Mesendoderm (in vitro differentiated cells): ENCODE data around the gene OR12D3.

Experiments used
- DNase-seq: peaks from one replicate; pipeline ENCODE4 v3.0.0; 2013
- H2AK5ac ChIP-seq: 2 replicates; pipeline ENCODE4 v1.6.1; 2013; ENCODE audit warnings: low read length, inconsistent platforms
- H2BK120ac ChIP-seq: 2 replicates; pipeline ENCODE4 v1.6.1; 2013; ENCODE audit warnings: low read depth, mild to moderate bottlenecking, low read length, moderate library complexity, mixed read lengths
- H2BK15ac ChIP-seq: replicated peaks from 2 replicates; pipeline ENCODE4 v1.6.1; 2013; ENCODE audit warnings: low read depth, mild to moderate bottlenecking, moderate library complexity
- H2BK5ac ChIP-seq: 2 replicates; pipeline ENCODE4 v1.6.1; 2013; ENCODE audit warnings: low read length, inconsistent platforms
- H3K18ac ChIP-seq: 2 replicates; pipeline ENCODE4 v1.6.1; 2013; ENCODE audit warnings: mild to moderate bottlenecking, low read length, mixed read lengths
- H3K23ac ChIP-seq: one replicate; pipeline ENCODE4 v1.6.1; 2013; ENCODE audit warnings: low read length
- H3K27ac ChIP-seq: 2 replicates; pipeline ENCODE4 v1.5.1; 2013; ENCODE audit warnings: low read depth, mild to moderate bottlenecking, inconsistent platforms, low read length, moderate library complexity
- H3K27me3 ChIP-seq: 2 replicates; pipeline ENCODE4 v1.6.1; 2013; ENCODE audit warnings: low read length, control low read depth, mild to moderate bottlenecking, inconsistent platforms; ENCODE audit not compliant: insufficient read depth, poor library complexity
- H3K36me3 ChIP-seq: 2 replicates; pipeline ENCODE4 v1.6.1; 2013; ENCODE audit warnings: low read length, inconsistent platforms; ENCODE audit not compliant: control insufficient read depth, insufficient read depth
- H3K4ac ChIP-seq: one replicate; pipeline ENCODE4 v1.6.1; 2013; ENCODE audit warnings: low read depth, mild to moderate bottlenecking, low read length, moderate library complexity
- H3K4me1 ChIP-seq: 2 replicates; pipeline ENCODE4 v1.6.1; 2013; ENCODE audit warnings: low read depth, low read length, inconsistent platforms; ENCODE audit not compliant: control insufficient read depth
- H3K4me2 ChIP-seq: 2 replicates; pipeline ENCODE4 v1.6.1; 2013; ENCODE audit warnings: low read length
- H3K4me3 ChIP-seq: 2 replicates; pipeline ENCODE4 v1.5.1; 2013; ENCODE audit warnings: mild to moderate bottlenecking, low read length
- H3K56ac ChIP-seq: one replicate; pipeline ENCODE4 v1.6.1; 2013; ENCODE audit warnings: low read length
- H3K79me1 ChIP-seq: 2 replicates; pipeline ENCODE4 v1.6.1; 2013; ENCODE audit warnings: low read length, inconsistent platforms
- H3K79me2 ChIP-seq: 2 replicates; pipeline ENCODE4 v1.6.1; 2013; ENCODE audit warnings: mild to moderate bottlenecking, low read length; ENCODE audit not compliant: control insufficient read depth, insufficient read depth
- H3K9ac ChIP-seq: 2 replicates; pipeline ENCODE4 v1.6.1; 2013; ENCODE audit warnings: low read length, inconsistent platforms
- H4K5ac ChIP-seq: one replicate; pipeline ENCODE4 v1.6.1; 2013; ENCODE audit warnings: low read length
- H4K8ac ChIP-seq: one replicate; pipeline ENCODE4 v1.6.1; 2013; ENCODE audit warnings: low read depth, mild to moderate bottlenecking, control low read depth, low read length, moderate library complexity
- WGBS: extraction: QIAGEN DNeasy Blood & Tissue Kit; methylation state at CpG from one replicate; pipeline ENCODE4 v1.1.7; 2013; ENCODE audit warnings: low lambda C conversion rate, missing lambda C conversion rate; ENCODE audit not compliant: insufficient coverage; ENCODE audit errors: extremely low coverage; 5-methylcytosine and 5-hydroxymethylcytosine counted together

Gene OR12D3

DNA sequence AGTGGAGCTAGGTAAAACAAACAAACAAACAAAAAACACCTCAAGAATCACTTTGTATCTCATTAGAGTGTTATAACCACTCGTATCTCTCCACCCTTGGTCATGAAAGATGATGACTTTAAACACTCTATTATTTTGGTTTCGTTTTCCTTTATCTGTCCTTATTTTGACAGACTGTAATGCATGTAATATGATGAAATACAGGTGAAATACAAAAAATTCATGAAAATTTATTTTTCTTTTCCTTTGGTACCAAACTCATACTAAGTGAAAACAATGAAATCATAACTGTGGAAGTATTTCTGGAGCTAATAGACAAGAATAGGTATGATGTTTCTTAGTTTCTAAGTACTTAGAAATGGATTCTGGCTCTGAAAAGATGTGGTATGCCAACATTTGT is 24.4 kb upstream of the OR12D3 start:
- H2BK5ac ChIP-seq, result no peak overlapping the region
- no peak overlapping the region for H3K4me3 ChIP-seq
- H3K18ac ChIP-seq, result no peak overlapping the region
- H4K8ac ChIP-seq, result no peak overlapping the region
- no peak overlapping the region for H2BK120ac ChIP-seq
- H3K79me1 ChIP-seq, result no peaks in the 10 kb centered on the region
- H3K23ac ChIP-seq, result no peak overlapping the region
- no peaks in the 10 kb centered on the region for H3K4me1 ChIP-seq
- H2BK15ac ChIP-seq, result no peak overlapping the region
- H3K36me3 ChIP-seq, result no peaks in the 10 kb centered on the region
- WGBS, result no CpG with 5 or more reads among the region's 2 CpGs
- no peak overlapping the region for H3K4me2 ChIP-seq
- no peak overlapping the region for H2AK5ac ChIP-seq
- no peak overlapping the region for H3K9ac ChIP-seq
- no peak overlapping the region for H4K5ac ChIP-seq
- H3K79me2 ChIP-seq, result no peaks in the 10 kb centered on the region
- H3K56ac ChIP-seq, result no peak overlapping the region
- H3K27ac ChIP-seq, result no peak overlapping the region
- H3K4ac ChIP-seq, result no peak overlapping the region
- H3K27me3 ChIP-seq, result no peaks in the 10 kb centered on the region
- no peak for DNase-seq

DNA sequence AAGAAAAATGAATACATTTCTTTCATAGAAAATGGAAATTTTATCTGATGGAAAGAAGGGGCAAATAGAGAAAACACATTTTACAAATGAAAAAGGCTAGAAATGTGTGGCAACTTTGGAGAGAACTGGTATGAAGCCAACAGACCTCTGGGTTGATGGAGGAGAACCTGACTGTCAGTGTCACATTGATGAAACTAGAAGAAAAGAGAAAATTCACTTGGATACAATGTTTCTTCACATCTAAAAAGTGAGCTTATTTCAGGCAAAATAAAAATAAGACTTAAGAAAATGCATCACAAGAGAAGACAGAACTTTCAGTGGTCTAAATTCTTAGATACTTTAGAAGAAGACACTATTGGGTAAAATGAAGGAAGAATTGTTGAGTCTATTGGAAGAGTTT is 20.2 kb upstream of the OR12D3 start, which contains the start of gene OR12D2:
Gene OR12D2 (plus strand): TSS at position 301 of the 400 bp plus-strand sequence. CDS start 1,069 bp downstream, outside the sequence.
- Histone ChIP-seq H3K79me2 (no peaks in the 10 kb centered on the region), H3K27me3 (no peaks in the 10 kb centered on the region), H4K8ac (no peak within 1 kb of the TSS), H2BK5ac (no peak within 1 kb of the TSS), H3K9ac (no peak within 1 kb of the TSS), H3K27ac (no peak within 1 kb of the TSS), H3K4me2 (no peak within 1 kb of the TSS), H4K5ac (no peak within 1 kb of the TSS), H2BK15ac (no peak within 1 kb of the TSS), H3K79me1 (no peaks in the 10 kb centered on the region), H2AK5ac (no peak within 1 kb of the TSS), H3K23ac (no peak within 1 kb of the TSS), H3K4me1 (no peaks in the 10 kb centered on the region), H2BK120ac (no peak within 1 kb of the TSS), H3K4ac (no peak within 1 kb of the TSS), H3K4me3 (no peak within 1 kb of the TSS), H3K56ac (no peak within 1 kb of the TSS), H3K18ac (no peak within 1 kb of the TSS), H3K36me3 (no peaks in the 10 kb centered on the region)
- no peak for DNase-seq

DNA sequence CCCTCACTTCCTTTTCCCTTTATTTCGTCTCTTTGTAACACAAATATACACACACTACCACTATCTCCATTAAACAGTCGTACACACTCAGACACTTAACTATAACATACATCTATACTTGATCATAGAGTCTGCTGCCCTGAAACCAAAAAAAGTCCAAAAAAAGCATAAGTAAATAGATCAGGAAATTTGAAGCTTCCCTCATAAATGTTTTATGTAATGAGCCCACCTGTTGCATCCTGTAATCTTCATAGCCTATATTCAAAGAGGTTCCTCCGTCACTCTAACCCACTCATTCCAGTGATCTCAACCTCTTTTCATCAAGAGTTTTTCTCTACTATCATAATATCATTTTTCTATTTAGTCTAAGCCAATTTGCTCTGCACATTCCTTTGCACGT is 13.4 kb upstream of the OR12D3 start:
- no peak for DNase-seq
- Histone ChIP-seq H3K4ac (no peak overlapping the region), H2BK120ac (no peak overlapping the region), H3K23ac (no peak overlapping the region), H3K9ac (no peak overlapping the region), H3K79me1 (no peaks in the 10 kb centered on the region), H3K4me1 (no peaks in the 10 kb centered on the region), H3K56ac (no peak overlapping the region), H4K8ac (no peak overlapping the region), H3K27me3 (no peaks in the 10 kb centered on the region), H3K36me3 (no peaks in the 10 kb centered on the region), H2BK15ac (no peak overlapping the region), H3K4me2 (no peak overlapping the region), H3K4me3 (no peak overlapping the region), H4K5ac (no peak overlapping the region), H3K79me2 (no peaks in the 10 kb centered on the region), H2AK5ac (no peak overlapping the region), H2BK5ac (no peak overlapping the region), H3K27ac (no peak overlapping the region), H3K18ac (no peak overlapping the region)
- WGBS, result 100% methylated on average over 2 of the region's 4 CpGs

DNA sequence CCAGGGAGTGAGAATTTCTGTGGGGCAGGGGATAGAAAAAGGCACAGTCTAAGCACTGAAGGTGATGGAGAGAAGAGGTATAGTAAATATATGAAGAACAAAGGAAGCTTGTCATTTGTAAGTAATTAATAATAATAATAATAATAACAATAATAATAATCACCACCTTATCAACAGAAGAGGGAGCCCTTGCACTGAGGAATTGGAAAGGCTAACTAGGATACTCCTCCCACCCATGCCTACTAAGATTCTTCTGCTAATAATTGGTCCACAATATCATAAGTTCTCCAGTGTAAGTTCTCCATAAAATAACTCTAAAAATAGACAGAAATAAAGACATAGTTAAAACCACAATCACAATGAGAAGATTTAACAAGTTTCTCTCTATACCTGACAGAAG is 912 bp upstream of the OR12D3 start:
- H4K8ac ChIP-seq, result no peak overlapping the region
- no peak overlapping the region for H3K18ac ChIP-seq

DNA sequence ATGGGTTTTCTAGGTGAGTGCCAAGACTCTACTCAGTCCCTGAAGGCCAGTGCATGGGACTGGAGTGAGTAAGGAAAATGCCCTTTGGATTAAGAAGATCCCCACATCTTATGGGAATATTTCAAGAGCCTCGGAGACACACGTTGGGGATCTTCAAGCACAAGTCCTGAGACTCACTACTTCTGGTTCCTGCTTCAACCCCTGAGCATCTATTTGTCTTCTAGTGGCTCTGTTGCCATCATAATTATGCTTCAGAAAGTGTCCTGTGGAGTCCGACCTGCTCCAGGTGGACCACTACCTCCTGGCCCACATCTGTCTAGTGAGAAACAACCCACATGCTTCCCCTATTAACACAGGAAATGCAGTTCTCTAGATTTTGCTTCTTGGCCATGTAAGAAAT is 6.3 kb downstream of the OR12D3 start, which contains the start of gene OR5V1:
Gene OR5V1 (minus strand): TSS at position 101 of the 400 bp plus-strand sequence. CDS start 12,670 bp downstream, outside the sequence.
- Histone ChIP-seq H3K9ac (no peak within 1 kb of the TSS), H3K56ac (no peak within 1 kb of the TSS), H3K4me2 (no peak within 1 kb of the TSS), H4K5ac (no peak within 1 kb of the TSS), H3K23ac (no peak within 1 kb of the TSS), H2BK5ac (no peak within 1 kb of the TSS), H2BK15ac (no peak within 1 kb of the TSS), H2AK5ac (no peak within 1 kb of the TSS), H3K4me3 (no peak within 1 kb of the TSS), H3K4me1 (no peaks in the 10 kb centered on the region), H3K36me3 (no peaks in the 10 kb centered on the region), H3K27ac (no peak within 1 kb of the TSS), H3K79me1 (no peaks in the 10 kb centered on the region), H3K18ac (no peak within 1 kb of the TSS), H4K8ac (no peak within 1 kb of the TSS), H3K4ac (no peak within 1 kb of the TSS), H3K27me3 (no peaks in the 10 kb centered on the region), H2BK120ac (no peak within 1 kb of the TSS), H3K79me2 (no peaks in the 10 kb centered on the region)
- WGBS, result no CpG with 5 or more reads among the region's 3 CpGs
- no peak for DNase-seq

More for the DNA sequence above, 912 bp upstream of the OR12D3 start:
- peak; percentile 11 for DNase-seq
- H3K9ac ChIP-seq, result no peak overlapping the region
- no peak overlapping the region for H2BK120ac ChIP-seq
- H3K4ac ChIP-seq, result no peak overlapping the region
- no peak overlapping the region for H3K56ac ChIP-seq
- H2BK15ac ChIP-seq, result no peak overlapping the region
- H3K27ac ChIP-seq, result no peak overlapping the region
- no peaks in the 10 kb centered on the region for H3K79me1 ChIP-seq
- H3K23ac ChIP-seq, result no peak overlapping the region
- H3K79me2 ChIP-seq, result no peaks in the 10 kb centered on the region
- H3K4me3 ChIP-seq, result no peak overlapping the region
- no peak overlapping the region for H4K5ac ChIP-seq
- H2AK5ac ChIP-seq, result no peak overlapping the region
- H2BK5ac ChIP-seq, result no peak overlapping the region
- no peaks in the 10 kb centered on the region for H3K4me1 ChIP-seq
- H3K36me3 ChIP-seq, result no peaks in the 10 kb centered on the region
- no peak overlapping the region for H3K4me2 ChIP-seq
- H3K27me3 ChIP-seq, result no peaks in the 10 kb centered on the region

DNA sequence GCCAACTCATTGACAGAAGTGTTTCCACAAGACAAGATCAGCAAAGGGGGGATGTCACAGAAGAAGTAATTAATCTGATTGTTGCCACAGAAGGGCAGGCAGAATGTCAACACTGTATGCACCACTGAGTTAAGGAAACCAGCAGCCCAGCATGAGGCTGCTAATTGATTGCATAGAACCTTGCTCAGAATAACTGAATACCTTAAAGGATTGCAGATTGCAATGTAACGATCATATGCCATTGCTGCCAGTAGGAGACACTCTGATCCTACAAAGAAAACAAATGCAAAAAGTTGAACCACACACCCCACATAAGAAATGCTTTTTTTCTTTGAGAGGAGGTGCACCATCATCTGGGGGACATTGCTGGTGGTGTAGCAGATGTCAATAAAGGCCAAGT is 19.5 kb downstream of the OR12D3 start:
- H3K79me1 ChIP-seq, result no peaks in the 10 kb centered on the region
- WGBS, result no CpG with 5 or more reads among the region's 1 CpG
- no peak overlapping the region for H3K9ac ChIP-seq
- no peak overlapping the region for H4K8ac ChIP-seq
- no peak overlapping the region for H2BK5ac ChIP-seq
- no peak overlapping the region for H3K23ac ChIP-seq
- H3K79me2 ChIP-seq, result no peaks in the 10 kb centered on the region
- no peak overlapping the region for H3K56ac ChIP-seq
- DNase-seq, result peak; percentile 60
- no peak overlapping the region for H3K4me3 ChIP-seq
- no peak overlapping the region for H3K4me2 ChIP-seq
- H3K27me3 ChIP-seq, result no peaks in the 10 kb centered on the region
- H4K5ac ChIP-seq, result no peak overlapping the region
- H2AK5ac ChIP-seq, result no peak overlapping the region
- no peak overlapping the region for H2BK15ac ChIP-seq
- H3K18ac ChIP-seq, result no peak overlapping the region
- no peak overlapping the region for H2BK120ac ChIP-seq
- H3K36me3 ChIP-seq, result no peaks in the 10 kb centered on the region
- H3K27ac ChIP-seq, result no peak overlapping the region
- H3K4ac ChIP-seq, result no peak overlapping the region
- H3K4me1 ChIP-seq, result no peaks in the 10 kb centered on the region
